ENCODE measurements around the gene TRIM6.
"Not testable (repeated sequence)": the region's sequence is repeated elsewhere in the genome, so short reads cannot be mapped to it uniquely, and the experiment has no call there.

The TRIM6 gene

GRCh38 chr11:5584458-5584857 is 12.0 kb upstream of the TRIM6 start:
- not testable (repeated sequence) for H3K27me3 Mint-ChIP-seq; DNase-seq; H3K4me3 Mint-ChIP-seq; H3K36me3 Mint-ChIP-seq; H3K9me3 Mint-ChIP-seq; H3K27ac Mint-ChIP-seq; ATAC-seq (replicated peaks); H3K4me1 Mint-ChIP-seq

GRCh38 chr11:5589906-5590305 is 6.5 kb upstream of the TRIM6 start:
- H3K27ac Mint-ChIP-seq; ATAC-seq (replicated peaks); H3K4me3 Mint-ChIP-seq; H3K9me3 Mint-ChIP-seq; H3K27me3 Mint-ChIP-seq; DNase-seq; H3K36me3 Mint-ChIP-seq: not testable (repeated sequence)
- H3K4me1 Mint-ChIP-seq = peaks cover 5 to 17% of the 10 kb centered on the region in 2 donors

GRCh38 chr11:5591613-5592012 is 4.8 kb upstream of the TRIM6 start:
- ATAC-seq (replicated peaks) (peak; percentile 89), DNase-seq (peak; percentile 13)
- peaks cover 10 to 26% of the 10 kb centered on the region in 2 donors for H3K4me1 Mint-ChIP-seq
- H3K27ac Mint-ChIP-seq = peak overlapping the region; percentile 43
- peaks cover 7% of the 10 kb centered on the region in 2 donors for H3K36me3 Mint-ChIP-seq
- peaks cover 0 to 5% of the 10 kb centered on the region in 2 donors for H3K27me3 Mint-ChIP-seq
- no peak overlapping the region for H3K4me3 Mint-ChIP-seq
- H3K9me3 Mint-ChIP-seq = peaks cover 3 to 5% of the 10 kb centered on the region in 2 donors

- peaks cover 0 to 5% of the 10 kb centered on the region in 2 donors for H3K27me3 Mint-ChIP-seq
- H3K4me3 Mint-ChIP-seq = no peak overlapping the region
Measured at GRCh38 chr11:5592615-5593014, 3.8 kb upstream of the TRIM6 start.

GRCh38 chr11:5593146-5593545 is 3.3 kb upstream of the TRIM6 start:
- Mint-ChIP-seq H3K27ac (no peak overlapping the region), H3K36me3 (peaks cover 7% of the 10 kb centered on the region in 2 donors), H3K27me3 (peaks cover 0 to 5% of the 10 kb centered on the region in 2 donors), H3K4me3 (no peak overlapping the region), H3K9me3 (peaks cover 3 to 5% of the 10 kb centered on the region in 2 donors), H3K4me1 (peaks cover 10 to 33% of the 10 kb centered on the region in 2 donors)
- DNase-seq = no peak
- no peak for ATAC-seq (replicated peaks)

More at GRCh38 chr11:5592615-5593014, 3.8 kb upstream of the TRIM6 start:
- Mint-ChIP-seq H3K27ac (no peak overlapping the region), H3K4me1 (peaks cover 10 to 28% of the 10 kb centered on the region in 2 donors), H3K9me3 (peaks cover 3 to 5% of the 10 kb centered on the region in 2 donors), H3K36me3 (peaks cover 7% of the 10 kb centered on the region in 2 donors)
- no peak for DNase-seq
- no peak for ATAC-seq (replicated peaks)

GRCh38 chr11:5597953-5598352 is 1.5 kb downstream of the TRIM6 start:
- no peak overlapping the region for H3K4me3 Mint-ChIP-seq
- H3K27me3 Mint-ChIP-seq = peaks cover 0 to 5% of the 10 kb centered on the region in 2 donors
- ATAC-seq (replicated peaks) (no peak), DNase-seq (no peak)
- no peaks in the 10 kb centered on the region for H3K9me3 Mint-ChIP-seq
- H3K4me1 Mint-ChIP-seq = peaks cover 8 to 23% of the 10 kb centered on the region in 2 donors
- H3K27ac Mint-ChIP-seq = no peak overlapping the region
- no peaks in the 10 kb centered on the region for H3K36me3 Mint-ChIP-seq

- Mint-ChIP-seq H3K9me3 (no peaks in the 10 kb centered on the region), H3K36me3 (no peaks in the 10 kb centered on the region), H3K27ac (no peak overlapping the region), H3K27me3 (peaks cover 0 to 5% of the 10 kb centered on the region in 2 donors), H3K4me1 (peaks cover 6 to 23% of the 10 kb centered on the region in 2 donors), H3K4me3 (no peak overlapping the region)
- peak; percentile 46 for DNase-seq
- ATAC-seq (replicated peaks) = peak; percentile 93 to 94
Measured at GRCh38 chr11:5600374-5600851, 4.0 kb downstream of the TRIM6 start.

GRCh38 chr11:5602791-5603190 is 6.4 kb downstream of the TRIM6 start:
- H3K4me1 Mint-ChIP-seq; H3K27me3 Mint-ChIP-seq; H3K36me3 Mint-ChIP-seq; H3K9me3 Mint-ChIP-seq; H3K27ac Mint-ChIP-seq; H3K4me3 Mint-ChIP-seq; DNase-seq; ATAC-seq (replicated peaks): not testable (repeated sequence)

GRCh38 chr11:5603326-5603725 is 6.9 kb downstream of the TRIM6 start:
- Mint-ChIP-seq H3K27me3 (no peaks in the 10 kb centered on the region), H3K9me3 (no peaks in the 10 kb centered on the region), H3K4me3 (no peak overlapping the region), H3K4me1 (peaks cover 3 to 6% of the 10 kb centered on the region in 2 donors), H3K27ac (no peak overlapping the region), H3K36me3 (no peaks in the 10 kb centered on the region)
- ATAC-seq (replicated peaks) (no peak), DNase-seq (no peak)

- Mint-ChIP-seq H3K36me3 (no peaks in the 10 kb centered on the region), H3K4me3 (no peak overlapping the region), H3K4me1 (no peaks in the 10 kb centered on the region), H3K27me3 (no peaks in the 10 kb centered on the region), H3K27ac (no peak overlapping the region), H3K9me3 (no peaks in the 10 kb centered on the region)
- ATAC-seq (replicated peaks) (no peak), DNase-seq (no peak)
Measured at GRCh38 chr11:5604896-5605295, 8.5 kb downstream of the TRIM6 start.

GRCh38 chr11:5605849-5606248 is 9.4 kb downstream of the TRIM6 start:
- no peaks in the 10 kb centered on the region for H3K36me3 Mint-ChIP-seq
- peaks cover 0 to 8% of the 10 kb centered on the region in 2 donors for H3K4me1 Mint-ChIP-seq
- DNase-seq (no peak), ATAC-seq (replicated peaks) (no peak)
- no peak overlapping the region for H3K4me3 Mint-ChIP-seq
- no peaks in the 10 kb centered on the region for H3K27me3 Mint-ChIP-seq
- no peak overlapping the region for H3K27ac Mint-ChIP-seq
- no peaks in the 10 kb centered on the region for H3K9me3 Mint-ChIP-seq

GRCh38 chr11:5608808-5609207 is 12.4 kb downstream of the TRIM6 start:
- Mint-ChIP-seq H3K27ac (no peak overlapping the region), H3K36me3 (no peaks in the 10 kb centered on the region), H3K27me3 (no peaks in the 10 kb centered on the region), H3K4me1 (peaks cover 0 to 11% of the 10 kb centered on the region in 2 donors), H3K4me3 (no peak overlapping the region), H3K9me3 (no peaks in the 10 kb centered on the region)
- DNase-seq = no peak
- ATAC-seq (replicated peaks) = no peak

GRCh38 chr11:5610446-5610845 is 14.0 kb downstream of the TRIM6 start:
- no peak overlapping the region for H3K27ac Mint-ChIP-seq
- ATAC-seq (replicated peaks) = no peak
- no peaks in the 10 kb centered on the region for H3K36me3 Mint-ChIP-seq

GRCh38 chr11:5611627-5612026 is 15.2 kb downstream of the TRIM6 start:
- H3K9me3 Mint-ChIP-seq = no peaks in the 10 kb centered on the region
- H3K27ac Mint-ChIP-seq = no peak overlapping the region
- ATAC-seq (replicated peaks) = no peak
- no peak overlapping the region for H3K4me3 Mint-ChIP-seq
- H3K36me3 Mint-ChIP-seq = peaks cover 0 to 2% of the 10 kb centered on the region in 2 donors
- no peaks in the 10 kb centered on the region for H3K27me3 Mint-ChIP-seq
- no peak for DNase-seq
- H3K4me1 Mint-ChIP-seq = peaks cover 0 to 11% of the 10 kb centered on the region in 2 donors

More at GRCh38 chr11:5610446-5610845, 14.0 kb downstream of the TRIM6 start:
- Mint-ChIP-seq H3K4me1 (peaks cover 0 to 11% of the 10 kb centered on the region in 2 donors), H3K27me3 (no peaks in the 10 kb centered on the region), H3K4me3 (no peak overlapping the region), H3K9me3 (no peaks in the 10 kb centered on the region)
- no peak for DNase-seq

- Mint-ChIP-seq H3K27ac (no peak overlapping the region), H3K9me3 (no peaks in the 10 kb centered on the region), H3K4me3 (no peak overlapping the region), H3K4me1 (peaks cover 0 to 2% of the 10 kb centered on the region in 2 donors), H3K27me3 (no peaks in the 10 kb centered on the region), H3K36me3 (peaks cover 0 to 2% of the 10 kb centered on the region in 2 donors)
- ATAC-seq (replicated peaks) = no peak
- DNase-seq = no peak
Measured at GRCh38 chr11:5618807-5619206, 22.4 kb downstream of the TRIM6 start.

All from stimulated activated naive B cell treated with anti-CD40 and anti-IgM and Interleukin-4, amounts not matched to agents 10 μg/mL and 1 μg/mL and 100 μg/mL, for 72 hours (primary cell).